ENCODE measurements around the gene VAMP5. TPM values are rescaled to one million over a fixed set of nuclear protein-coding genes. Genes with fewer than 3 reads are reported as not detected.

The VAMP5 gene
- total RNA-seq, 4 donors from 2014 or later = 39.6 to 91.6 (median 55.6) TPM

- peaks cover 0 to 23% (median 1%) of the 10 kb centered on the region in 4 donors for H3K4me1 ChIP-seq
- WGBS, 2 donors = 89 to 95% methylated on average over 1 of the region's 1 CpG
- H3K4me3 ChIP-seq = no peak overlapping the region
- H3K27ac ChIP-seq = no peak overlapping the region
- H3K9me3 ChIP-seq = no peaks in the 10 kb centered on the region
- no peaks in the 10 kb centered on the region for H3K27me3 ChIP-seq
- TF ChIP-seq POLR2A (IDR thresholded peaks at IDR 0.05) (no peak), EP300 (IDR thresholded peaks at IDR 0.05) (no peak), CTCF (IDR thresholded peaks at IDR 0.05) (no peak)
- H3K36me3 ChIP-seq = peaks cover 9 to 95% (median 36%) of the 10 kb centered on the region in 3 donors
- no peak for DNase-seq (ENCODE audit: low spot score in 2 of 2)
Observed at GRCh38 chr2:85547089-85547858, 37.0 kb upstream of the VAMP5 start.

GRCh38 chr2:85547859-85548607 is 36.2 kb upstream of the VAMP5 start:
- Histone ChIP-seq H3K4me3 (no peak overlapping the region), H3K27ac (no peak overlapping the region)
- TF ChIP-seq POLR2A (IDR thresholded peaks at IDR 0.05) = no peak
- TF ChIP-seq CTCF (IDR thresholded peaks at IDR 0.05) = no peak
- no peak for TF ChIP-seq EP300 (IDR thresholded peaks at IDR 0.05)

GRCh38 chr2:85548608-85548900 is 35.7 kb upstream of the VAMP5 start:
- TF ChIP-seq EP300 (IDR thresholded peaks at IDR 0.05) (no peak), CTCF (IDR thresholded peaks at IDR 0.05) (no peak), POLR2A (IDR thresholded peaks at IDR 0.05) (no peak)
- Histone ChIP-seq H3K4me3 (no peak overlapping the region), H3K27ac (no peak overlapping the region), H3K4me1 (peaks cover 0 to 12% (median 0%) of the 10 kb centered on the region in 4 donors), H3K36me3 (peaks cover 5 to 95% (median 32%) of the 10 kb centered on the region in 3 donors), H3K9me3 (no peaks in the 10 kb centered on the region), H3K27me3 (no peaks in the 10 kb centered on the region)
- WGBS, 2 donors = 72 to 83% methylated on average over 2 of the region's 2 CpGs
- DNase-seq (ENCODE audit: low spot score in 2 of 2) = no peak

More at GRCh38 chr2:85547859-85548607, 36.2 kb upstream of the VAMP5 start:
- DNase-seq (ENCODE audit: low spot score in 2 of 2) = no peak
- Histone ChIP-seq H3K27me3 (no peaks in the 10 kb centered on the region), H3K36me3 (peaks cover 7 to 95% (median 37%) of the 10 kb centered on the region in 3 donors), H3K4me1 (peaks cover 0 to 15% (median 0%) of the 10 kb centered on the region in 4 donors), H3K9me3 (no peaks in the 10 kb centered on the region)
- WGBS, 2 donors = 74 to 77% methylated on average over 6 of the region's 6 CpGs

GRCh38 chr2:85549095-85549494 is 35.1 kb upstream of the VAMP5 start:
- TF ChIP-seq POLR2A (IDR thresholded peaks at IDR 0.05) = no peak
- no peak for TF ChIP-seq EP300 (IDR thresholded peaks at IDR 0.05)
- no peak for TF ChIP-seq CTCF (IDR thresholded peaks at IDR 0.05)
- H3K9me3 ChIP-seq = no peaks in the 10 kb centered on the region
- H3K36me3 ChIP-seq = peaks cover 5 to 95% (median 33%) of the 10 kb centered on the region in 3 donors
- 85 to 86% methylated on average over 10 of the region's 10 CpGs for WGBS, 2 donors
- peaks cover 0 to 12% (median 0%) of the 10 kb centered on the region in 4 donors for H3K4me1 ChIP-seq
- DNase-seq (ENCODE audit: low spot score in 2 of 2) = no peak
- H3K27me3 ChIP-seq = no peaks in the 10 kb centered on the region
- no peak overlapping the region for H3K27ac ChIP-seq
- no peak overlapping the region for H3K4me3 ChIP-seq

- no peak overlapping the region for H3K4me3 ChIP-seq
- no peaks in the 10 kb centered on the region for H3K9me3 ChIP-seq
- no peaks in the 10 kb centered on the region for H3K27me3 ChIP-seq
- WGBS, 2 donors = 42 to 50% methylated on average over 4 of the region's 4 CpGs
- H3K36me3 ChIP-seq = peaks cover 2 to 95% (median 28%) of the 10 kb centered on the region in 3 donors
- peaks cover 0 to 9% (median 0%) of the 10 kb centered on the region in 4 donors for H3K4me1 ChIP-seq
- no peak for TF ChIP-seq CTCF (IDR thresholded peaks at IDR 0.05)
- TF ChIP-seq EP300 (IDR thresholded peaks at IDR 0.05) = no peak
- no peak for TF ChIP-seq POLR2A (IDR thresholded peaks at IDR 0.05)
- no peak for DNase-seq (ENCODE audit: low spot score in 2 of 2)
- H3K27ac ChIP-seq = peak overlapping the region in 1 of 4 donors; percentile 50
Observed at GRCh38 chr2:85549826-85550225, 34.4 kb upstream of the VAMP5 start.
